K562 (cell line): Measurements from ENCODE around the gene KCTD7. TPM values are rescaled to one million over a fixed set of nuclear protein-coding genes. Genes with fewer than 3 reads are reported as not detected.
A peak's percentile ranks its signal among the peaks of the same experiment; 100 is the strongest.
"Not testable (repeated sequence)": the region's sequence is repeated elsewhere in the genome, so short reads cannot be mapped to it uniquely, and the experiment has no call there.

Source experiments
- ATAC-seq: fragments of 200-7000 bp; cut with Tn5 transposase; 3 replicates; pipeline ENCODE4 v1.9.1; 2020; ENCODE audit warnings: moderate library complexity
- BruUV-seq: library from RNA; stranded (reverse); fragments of 400-500 nt; replicated peaks from 2 replicates; lab custom pipeline; 2021; lab: Mats Ljungman, UMichigan
- CTCF ChIA-PET: fragments of 300-600 bp; formaldehyde crosslinking; extraction: SDS; loops from one replicate; lab custom pipeline; 2021; ENCODE audit warnings: low intra/inter-chr PET ratio; lab: Yijun Ruan, JAX
- POLR2A ChIA-PET: fragments of 300-600, 350-650 bp; sonication (Branson Sonifier 250); formaldehyde crosslinking; extraction: SDS; loops from one replicate; lab custom pipeline; 2021; ENCODE audit warnings: antibody characterized with exemption, inconsistent platforms; lab: Yijun Ruan, JAX
- DNase-seq, 4 experiments: peaks; one replicate each; pipeline versions ENCODE4 v3.0.0 to v3.0.0-alpha.2; 2011 to 2018; ENCODE audit warnings: low spot score in 3 of 4, mixed read lengths in 3 of 4; ENCODE audit errors: extremely low read depth in 1 of 4
- FAIRE-seq: peaks from 2 replicates; lab custom pipeline; 2011; peaks lifted over from hg19 to GRCh38; lab: Jason Lieb, UNC
- H2AFZ ChIP-seq: 2 replicates; pipeline ENCODE4 v1.6.0; 2011; ENCODE audit warnings: low read depth, low read length, control low read depth, inconsistent platforms
- H3K27ac ChIP-seq: fragments of 200-600 bp; 3 replicates; pipeline ENCODE4 v1.8.0; 2011; ENCODE audit warnings: low read depth, mild to moderate bottlenecking, control low read depth, inconsistent platforms, low read length, moderate library complexity, mixed read lengths; ENCODE audit errors: extremely low read depth
- H3K27me3 ChIP-seq, 2 experiments: fragments of 300-600 bp in 1 of 2; 2 replicates in 1 of 2; 3 replicates in 1 of 2; pipeline versions ENCODE4 v1.6.0 to v1.8.0; 2011; ENCODE audit warnings: inconsistent platforms in 2 of 2, low read length in 2 of 2, mild to moderate bottlenecking in 1 of 2, mixed read lengths in 1 of 2, moderate library complexity in 1 of 2; ENCODE audit not compliant: control insufficient read depth in 2 of 2, insufficient read depth in 2 of 2
- H3K36me3 ChIP-seq: fragments of 300-600 bp; 3 replicates; pipeline ENCODE4 v1.8.0; 2011; ENCODE audit warnings: mild to moderate bottlenecking, low read length, inconsistent platforms; ENCODE audit not compliant: control insufficient read depth, insufficient read depth
- H3K4me1 ChIP-seq, 2 experiments: fragments of 200-600 bp in 1 of 2; replicated peaks in 1 of 2; 2 replicates in 1 of 2; 3 replicates in 1 of 2; pipeline versions ENCODE4 v1.5.1 to v1.8.0; 2011; ENCODE audit warnings: inconsistent platforms in 2 of 2, low read length in 2 of 2, mild to moderate bottlenecking in 1 of 2, mixed read lengths in 1 of 2, moderate library complexity in 1 of 2; ENCODE audit not compliant: control insufficient read depth in 2 of 2, insufficient read depth in 2 of 2
- H3K4me2 ChIP-seq: 2 replicates; pipeline ENCODE4 v1.6.1; 2011; ENCODE audit warnings: low read length, control low read depth, inconsistent platforms, mixed read lengths; ENCODE audit not compliant: insufficient read depth
- H3K4me3 ChIP-seq: fragments of 200-600 bp; sonication (generic), shearing (Covaris generic); 2 replicates; pipeline ENCODE4 v1.5.1; 2016; ENCODE audit warnings: control low read depth, inconsistent platforms
- H3K79me2 ChIP-seq: fragments of 200-600 bp; 3 replicates; pipeline ENCODE4 v1.8.0; 2011; ENCODE audit warnings: low read length, inconsistent platforms; ENCODE audit not compliant: control insufficient read depth, insufficient read depth
- H3K9ac ChIP-seq, 2 experiments: 2 replicates each; pipeline versions ENCODE4 v1.6.0 to v1.6.1; 2011; ENCODE audit warnings: low read depth in 2 of 2, low read length in 2 of 2, control low read depth in 1 of 2, inconsistent platforms in 1 of 2, mild to moderate bottlenecking in 1 of 2, mixed read lengths in 1 of 2; ENCODE audit not compliant: insufficient read depth in 1 of 2
- H3K9me1 ChIP-seq: one replicate; pipeline ENCODE4 v1.6.0; 2011; ENCODE audit warnings: inconsistent platforms, mild to moderate bottlenecking, low read length, moderate library complexity; ENCODE audit not compliant: control insufficient read depth, insufficient read depth
- H3K9me3 ChIP-seq: replicated peaks from 2 replicates; pipeline ENCODE4 v1.5.1; 2011; ENCODE audit warnings: low read depth, low read length, inconsistent platforms; ENCODE audit not compliant: control insufficient read depth, insufficient read depth
- H4K20me1 ChIP-seq: replicated peaks from 2 replicates; pipeline ENCODE4 v1.6.1; 2011; ENCODE audit warnings: low read length, inconsistent platforms, mixed read lengths; ENCODE audit not compliant: control insufficient read depth, insufficient read depth
- BHLHE40 ChIP-seq: IDR thresholded peaks from 2 replicates; pipeline ENCODE4 v1.6.1; 2011; ENCODE audit warnings: low read length, improper control_type of control experiment
- C11orf30 ChIP-seq: fragments of 450-650 bp; IDR thresholded peaks from 2 replicates; pipeline ENCODE4 v1.6.1; 2016; ENCODE audit warnings: low read depth, mild to moderate bottlenecking
- JUN ChIP-seq, 2 experiments: sonication (generic) in 1 of 2; formaldehyde crosslinking in 1 of 2; IDR thresholded peaks; 2 replicates each; pipeline versions ENCODE4 v1.6.1 to v1.8.0; 2012 to 2022; ENCODE audit warnings: borderline replicate concordance in 2 of 2, mild to moderate bottlenecking in 2 of 2, improper control_type of control experiment in 1 of 2, low read depth in 1 of 2, low read length in 1 of 2, missing genetic modification reagents in 1 of 2
- KLF6 ChIP-seq: fragments of 250-450 bp; sonication (Bioruptor Pico); IDR thresholded peaks from 2 replicates; pipeline ENCODE4 v1.4.0; 2020; ENCODE audit warnings: mild to moderate bottlenecking, moderate library complexity, borderline replicate concordance
- MAFF ChIP-seq: IDR thresholded peaks from 2 replicates; pipeline ENCODE4 v1.6.1; 2012; ENCODE audit warnings: low read length, improper control_type of control experiment
- SFPQ ChIP-seq: fragments of 200-400 bp; formaldehyde crosslinking; IDR thresholded peaks from 2 replicates; pipeline ENCODE4 v1.6.1; 2017; ENCODE audit warnings: mild to moderate bottlenecking, low read depth, low read length, moderate library complexity
- ZNF24 ChIP-seq: fragments of 450-650 bp; IDR thresholded peaks from 2 replicates; pipeline ENCODE4 v1.6.1; 2016
- ZNF316 ChIP-seq: fragments of 450-650 bp; IDR thresholded peaks from 2 replicates; pipeline ENCODE4 v1.6.1; 2016
- ZNF589 ChIP-seq: fragments of 200-800 bp; sonication (Bioruptor generic); IDR thresholded peaks from 2 replicates; pipeline ENCODE4 v1.6.1; 2016; ENCODE audit warnings: low read depth, missing genetic modification characterization, missing compliant biosample characterization
- WGBS: fragments of 100-300 bp; shearing (Covaris generic); methylation state at CpG from one replicate; pipeline ENCODE4 v1.1.6; 2016; ENCODE audit warnings: low coverage, mixed read lengths; ENCODE audit not compliant: insufficient coverage; ENCODE audit errors: missing lambda C conversion rate; 5-methylcytosine and 5-hydroxymethylcytosine counted together
- in situ Hi-C: fragments of 300-500 bp; cut with MboI; formaldehyde crosslinking; loops from 4 replicates; pipeline ENCODE4 v1.15.0; 2018; ENCODE audit warnings: inconsistent platforms, mixed read lengths
- intact Hi-C: fragments of 100-400 bp; cut with micrococcal nuclease; formaldehyde crosslinking; loops from 2 replicates; pipeline ENCODE4 v1.14.2; 2022
- polyA plus RNA-seq, 8 experiments: library from polyadenylated mRNA; depleted of rRNA in 4 of 8; stranded (reverse) in 5 of 8; unstranded in 3 of 8; fragments of >200 nt; fragmentation: Nextera tagmentation in 2 of 8; fragmentation: Illumina TruSeq in 1 of 8; extraction: Ambion mirVana in 2 of 8; extraction: Trizol in 1 of 8; gene quantifications; 2 replicates each; pipeline versions ENCODE4 v1.2.1 to v1.2.3, GENCODE V29; 2011 to 2014; ENCODE audit warnings: inconsistent platforms in 1 of 8, missing spikeins in 1 of 8
- total RNA-seq, 7 experiments: library from RNA; depleted of rRNA in 6 of 7; stranded (reverse); fragments of >200 nt in 6 of 7; fragmentation: Illumina TruSeq in 2 of 7; extraction: Trizol in 2 of 7; gene quantifications; 2 replicates each; pipeline versions ENCODE4 v1.2.1 to v1.2.3, GENCODE V29; 2011 to 2021; ENCODE audit warnings: low replicate concordance in 1 of 7

KCTD7 gene
- total and polyA plus RNA-seq, 9 of the 15 experiments (the other 6 are each of a cell fraction or from before 2014, with no cell fraction given), result 1.5 to 26.0 (median 9.0) TPM

GRCh38 chr7:66687672-66688071, 59.0 kb downstream of the KCTD7 start:
- POLR2A ChIA-PET, result interaction anchor here (0.6 kb wide), 1 partner anchor 679 kb away, joined by 4 read pairs; no protein-coding TSS in a partner anchor
- H3K4me2 ChIP-seq, intact Hi-C loops, H3K9me1 ChIP-seq, H3K27me3 ChIP-seq, FAIRE-seq, H4K20me1 ChIP-seq, DNase-seq, H3K4me3 ChIP-seq, H3K36me3 ChIP-seq, BruUV-seq, H3K9ac ChIP-seq, CTCF ChIA-PET, H3K27ac ChIP-seq, H2AFZ ChIP-seq, in situ Hi-C loops, H3K9me3 ChIP-seq, ATAC-seq: not testable (repeated sequence)
- peak; percentile 67 for TF ChIP-seq ZNF24
- Histone ChIP-seq H3K4me1 (peaks cover 15 to 32% of the 10 kb centered on the region in 2 experiments; a peak in 4 of 5 replicates), H3K79me2 (peaks cover 28% of the 10 kb centered on the region; the same call in 2 of the 3 replicates)
- 62% methylated on average over 5 of the region's 6 CpGs for WGBS

GRCh38 chr7:66689081-66689480, 60.4 kb downstream of the KCTD7 start:
- Histone ChIP-seq H2AFZ (no peak overlapping the region), H3K4me2 (no peak overlapping the region), H3K27me3 (no peaks in the 10 kb centered on the region), H4K20me1 (peaks cover 5% of the 10 kb centered on the region; the same call in 1 of the 2 replicates), H3K9me3 (no peaks in the 10 kb centered on the region), H3K4me3 (no peak overlapping the region), H3K79me2 (peaks cover 15% of the 10 kb centered on the region; the same call in 2 of the 3 replicates), H3K9ac (no peak overlapping the region), H3K36me3 (peaks cover 4% of the 10 kb centered on the region; the same call in 1 of the 3 replicates), H3K9me1 (no peaks in the 10 kb centered on the region), H3K4me1 (peaks cover 4 to 24% of the 10 kb centered on the region in 2 experiments; a peak in 4 of 5 replicates), H3K27ac (no peak overlapping the region)
- ChIA-PET POLR2A (interaction anchor here (0.5 to 0.9 kb wide), 3 partner anchors 16 to 129 kb away, joined by 3 to 4 read pairs (median 3); no protein-coding TSS in a partner anchor), CTCF (no interaction called here)
- ATAC-seq (no peak), DNase-seq (no peak), FAIRE-seq (no peak)
- WGBS, result 39% methylated on average over 2 of the region's 2 CpGs
- no TSS peak for BruUV-seq
- intact Hi-C loops, result no loop called here
- peak; percentile 93 for TF ChIP-seq ZNF316
- peak; percentile 3; the same call in 1 of the 2 replicates for TF ChIP-seq MAFF
- TF ChIP-seq C11orf30, result peak; percentile 77
- no peak for TF ChIP-seq KLF6 (CRISPR knock-in tag)
- no peak for TF ChIP-seq ZNF589 (CRISPR knock-in tag)
- TF ChIP-seq SFPQ, result no peak
- no peak for TF ChIP-seq BHLHE40
- TF ChIP-seq JUN (IDR thresholded peaks at IDR 0.05; ENCODE audit: borderline replicate concordance, low read depth, low read length), result no peak
- TF ChIP-seq JUN (CRISPR knock-in tag; IDR thresholded peaks at IDR 0.05; ENCODE audit: borderline replicate concordance), result no peak
- in situ Hi-C loops, result no loop called here
